GM23338 (cell line): ENCODE measurements around the gene ZXDC. TPM values are rescaled to one million over a fixed set of nuclear protein-coding genes. Genes with fewer than 3 reads are reported as not detected.

Source experiments
- ATAC-seq: fragments of 200-7000 bp; cut with Tn5 transposase; 3 replicates; pipeline ENCODE4 v1.9.1; 2020
- DNase-seq: peaks from one replicate; pipeline ENCODE4 v3.0.0-alpha.2; 2015; ENCODE audit warnings: low spot score
- H2AFZ ChIP-seq: fragments of 200-600 bp; sonication (generic); 2 replicates; pipeline ENCODE4 v1.8.0; 2016; ENCODE audit warnings: antibody characterized with exemption, mild to moderate bottlenecking, moderate library complexity
- H3F3A ChIP-seq: fragments of 200-600 bp; sonication (generic); replicated peaks from 2 replicates; pipeline ENCODE4 v1.8.0; 2017; ENCODE audit warnings: antibody characterized with exemption, mixed run types, low read depth
- H3K27ac ChIP-seq: fragments of 200-600 bp; sonication (generic); 2 replicates; pipeline ENCODE4 v1.6.1; 2016; ENCODE audit warnings: low read depth
- H3K27me3 ChIP-seq: fragments of 200-600 bp; sonication (generic); 2 replicates; pipeline ENCODE4 v1.8.0; 2016; ENCODE audit warnings: mild to moderate bottlenecking, mixed run types, moderate library complexity; ENCODE audit not compliant: insufficient read depth
- H3K36me3 ChIP-seq: fragments of 200-600 bp; sonication (generic); 2 replicates; pipeline ENCODE4 v1.8.0; 2016; ENCODE audit warnings: mild to moderate bottlenecking; ENCODE audit not compliant: insufficient read depth
- H3K4me1 ChIP-seq: fragments of 200-600 bp; sonication (generic); 2 replicates; pipeline ENCODE4 v1.8.0; 2016; ENCODE audit warnings: mild to moderate bottlenecking, moderate library complexity; ENCODE audit not compliant: insufficient read depth
- H3K4me2 ChIP-seq: fragments of 200-600 bp; sonication (generic); 2 replicates; pipeline ENCODE4 v1.7.1; 2017; ENCODE audit warnings: mixed run types
- H3K4me3 ChIP-seq: fragments of 200-600 bp; sonication (generic); 2 replicates; pipeline ENCODE4 v1.6.1; 2016; ENCODE audit warnings: mixed run types
- H3K79me2 ChIP-seq: fragments of 200-600 bp; sonication (generic); replicated peaks from 2 replicates; pipeline ENCODE4 v1.8.0; 2017; ENCODE audit warnings: mild to moderate bottlenecking; ENCODE audit not compliant: insufficient read depth
- H3K9me2 ChIP-seq: fragments of 200-600 bp; sonication (generic); 2 replicates; pipeline ENCODE4 v1.8.0; 2017; ENCODE audit not compliant: insufficient read depth
- H4K20me1 ChIP-seq: fragments of 200-600 bp; sonication (generic); replicated peaks from 2 replicates; pipeline ENCODE4 v1.8.0; 2017; ENCODE audit warnings: mild to moderate bottlenecking; ENCODE audit not compliant: insufficient read depth
- H3K27ac Mint-ChIP-seq: 2 replicates; pipeline ENCODE4 v1.8.0; 2020; ENCODE audit warnings: inconsistent platforms, mild to moderate bottlenecking, moderate library complexity, mixed read lengths
- H3K27me3 Mint-ChIP-seq: 3 replicates; pipeline ENCODE4 v1.8.0; 2022; ENCODE audit warnings: low read depth, mild to moderate bottlenecking, moderate library complexity, mixed read lengths, inconsistent platforms; ENCODE audit not compliant: insufficient read depth, poor library complexity
- H3K36me3 Mint-ChIP-seq: 3 replicates; pipeline ENCODE4 v1.8.0; 2021; ENCODE audit warnings: low read depth, mild to moderate bottlenecking, inconsistent platforms, moderate library complexity, mixed read lengths
- H3K4me1 Mint-ChIP-seq: 3 replicates; pipeline ENCODE4 v1.8.0; 2020; ENCODE audit warnings: mild to moderate bottlenecking, inconsistent platforms, mixed read lengths
- H3K4me3 Mint-ChIP-seq: 3 replicates; pipeline ENCODE4 v1.8.0; 2021; ENCODE audit warnings: moderate library complexity, mild to moderate bottlenecking, inconsistent platforms, mixed read lengths
- H3K9me3 Mint-ChIP-seq: 3 replicates; pipeline ENCODE4 v1.8.0; 2020; ENCODE audit warnings: moderate library complexity, mild to moderate bottlenecking, inconsistent platforms, mixed read lengths
- CREB1 ChIP-seq: fragments of 250-450 bp; sonication (Bioruptor Pico); IDR thresholded peaks from 2 replicates; pipeline ENCODE4 v1.5.0; 2020; ENCODE audit warnings: low read depth, mild to moderate bottlenecking, moderate library complexity
- EZH2phosphoT487 ChIP-seq: fragments of 200-600 bp; sonication (generic); IDR thresholded peaks from one replicate; pipeline ENCODE4 v1.8.1; 2018; ENCODE audit warnings: antibody characterized with exemption; ENCODE audit not compliant: unreplicated experiment
- JUNB ChIP-seq: IDR thresholded peaks from one replicate; pipeline ENCODE4 v1.6.1; 2016; ENCODE audit warnings: antibody characterized with exemption; ENCODE audit not compliant: unreplicated experiment
- NANOG ChIP-seq: IDR thresholded peaks from 2 replicates; pipeline ENCODE4 v1.6.1; 2016; ENCODE audit warnings: antibody characterized with exemption, borderline replicate concordance
- ZNF114 ChIP-seq: fragments of 250-450 bp; sonication (Bioruptor Pico); IDR thresholded peaks from 2 replicates; pipeline ENCODE4 v1.5.0; 2020; ENCODE audit warnings: mild to moderate bottlenecking, moderate library complexity
- ZNF331 ChIP-seq: fragments of 250-450 bp; sonication (Bioruptor Pico); IDR thresholded peaks from 2 replicates; pipeline ENCODE4 v1.5.0; 2020; ENCODE audit warnings: low read depth, mild to moderate bottlenecking, moderate library complexity
- polyA plus RNA-seq: library from polyadenylated mRNA; unstranded; fragments of >200 nt; fragmentation: Nextera tagmentation; extraction: Ambion mirVana; gene quantifications from 2 replicates; pipeline ENCODE4 v1.2.1, GENCODE V29; 2016
- total RNA-seq: library from RNA; depleted of rRNA; stranded (reverse); fragments of >200 nt; shearing (Covaris generic); gene quantifications from 2 replicates; pipeline ENCODE4 v1.2.3, GENCODE V29; 2014
- TF ChIP-seq, protein P1 (sequence below), 2 experiments: fragments of 200-600 bp in 1 of 2; sonication (generic) in 1 of 2; conservative IDR thresholded peaks; 2 replicates each; pipeline versions ENCODE4 v1.5.1 to v1.6.1; 2016 to 2017; ENCODE audit warnings: antibody characterized with exemption in 2 of 2, low read depth in 2 of 2, mild to moderate bottlenecking in 2 of 2, moderate library complexity in 1 of 2
- TF ChIP-seq, protein P2 (sequence below): IDR thresholded peaks from one replicate; pipeline ENCODE4 v1.6.1; 2018; ENCODE audit warnings: antibody characterized with exemption; ENCODE audit not compliant: unreplicated experiment
- TF ChIP-seq, protein P3 (sequence below): fragments of 250-450 bp; sonication (Bioruptor Pico); IDR thresholded peaks from 2 replicates; pipeline ENCODE4 v1.5.0; 2020; ENCODE audit warnings: mild to moderate bottlenecking, moderate library complexity
- TF ChIP-seq, protein P4 (sequence below): IDR thresholded peaks from 2 replicates; pipeline ENCODE4 v1.6.1; 2016; ENCODE audit warnings: antibody characterized with exemption

Gene ZXDC
- total and polyA plus RNA-seq, 2 experiments from 2014 or later = 5.7 to 45.1 TPM

DNA sequence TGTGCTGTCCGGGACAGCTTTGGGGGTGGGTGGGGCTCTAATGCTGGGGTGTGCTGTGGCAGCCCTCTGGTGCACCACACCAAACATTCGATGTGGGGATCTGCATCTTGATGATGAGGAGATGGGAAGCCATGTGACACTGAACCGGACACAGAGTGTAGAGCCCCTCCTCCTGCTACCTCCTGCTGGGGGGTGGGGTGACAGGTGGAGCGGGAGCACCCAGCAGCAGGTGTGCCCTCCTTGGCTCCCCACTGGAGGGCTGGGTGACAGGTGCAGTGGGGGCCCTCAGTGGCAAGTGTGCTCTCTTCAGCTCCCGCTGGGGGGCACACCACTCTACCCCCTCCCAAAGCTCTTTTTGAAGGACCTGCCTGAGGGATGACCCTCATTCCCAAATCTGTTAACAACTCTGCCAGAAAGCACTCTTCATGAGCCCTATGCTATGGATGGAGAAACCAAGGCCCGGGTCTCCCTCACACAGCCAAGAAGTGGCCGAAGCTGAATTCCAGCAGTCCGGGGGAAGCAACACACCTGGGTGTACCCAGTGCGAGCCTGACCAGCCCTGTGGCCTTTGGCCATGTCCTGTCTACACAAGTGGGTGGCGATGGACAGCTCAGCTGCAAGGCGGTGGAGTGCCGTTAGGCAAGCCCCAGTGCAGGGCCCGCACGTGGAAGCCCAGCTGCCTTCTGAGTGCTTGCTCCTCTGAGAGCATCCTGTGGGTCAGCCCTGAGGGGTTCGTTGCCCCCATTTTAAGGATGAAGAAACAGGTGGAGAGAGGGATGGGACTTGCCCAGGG is 42.5 kb upstream of the ZXDC start:
- no peaks in the 10 kb centered on the region for H4K20me1 ChIP-seq
- DNase-seq (no peak), ATAC-seq (no peak)
- no peak overlapping the region for H3K27ac Mint-ChIP-seq
- H3K36me3 ChIP-seq = no peaks in the 10 kb centered on the region
- H3K9me3 Mint-ChIP-seq = no peaks in the 10 kb centered on the region
- H3K27ac ChIP-seq = no peak overlapping the region
- H3K4me3 ChIP-seq = no peak overlapping the region
- no peak overlapping the region for H2AFZ ChIP-seq
- no peaks in the 10 kb centered on the region for H3F3A ChIP-seq
- H3K9me2 ChIP-seq = no peaks in the 10 kb centered on the region
- H3K79me2 ChIP-seq = no peaks in the 10 kb centered on the region
- TF ChIP-seq EZH2phosphoT487 (no peak), ZNF114 (CRISPR knock-in tag) (no peak), JUNB (no peak), NANOG (no peak), ZNF331 (no peak), CREB1 (CRISPR knock-in tag) (no peak)
- TF ChIP-seq, protein P1, sequence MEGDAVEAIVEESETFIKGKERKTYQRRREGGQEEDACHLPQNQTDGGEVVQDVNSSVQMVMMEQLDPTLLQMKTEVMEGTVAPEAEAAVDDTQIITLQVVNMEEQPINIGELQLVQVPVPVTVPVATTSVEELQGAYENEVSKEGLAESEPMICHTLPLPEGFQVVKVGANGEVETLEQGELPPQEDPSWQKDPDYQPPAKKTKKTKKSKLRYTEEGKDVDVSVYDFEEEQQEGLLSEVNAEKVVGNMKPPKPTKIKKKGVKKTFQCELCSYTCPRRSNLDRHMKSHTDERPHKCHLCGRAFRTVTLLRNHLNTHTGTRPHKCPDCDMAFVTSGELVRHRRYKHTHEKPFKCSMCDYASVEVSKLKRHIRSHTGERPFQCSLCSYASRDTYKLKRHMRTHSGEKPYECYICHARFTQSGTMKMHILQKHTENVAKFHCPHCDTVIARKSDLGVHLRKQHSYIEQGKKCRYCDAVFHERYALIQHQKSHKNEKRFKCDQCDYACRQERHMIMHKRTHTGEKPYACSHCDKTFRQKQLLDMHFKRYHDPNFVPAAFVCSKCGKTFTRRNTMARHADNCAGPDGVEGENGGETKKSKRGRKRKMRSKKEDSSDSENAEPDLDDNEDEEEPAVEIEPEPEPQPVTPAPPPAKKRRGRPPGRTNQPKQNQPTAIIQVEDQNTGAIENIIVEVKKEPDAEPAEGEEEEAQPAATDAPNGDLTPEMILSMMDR (conservative IDR thresholded peaks at IDR 0.05; ENCODE audit: low read depth in 2 of 2) = no peak
- TF ChIP-seq, protein P2, sequence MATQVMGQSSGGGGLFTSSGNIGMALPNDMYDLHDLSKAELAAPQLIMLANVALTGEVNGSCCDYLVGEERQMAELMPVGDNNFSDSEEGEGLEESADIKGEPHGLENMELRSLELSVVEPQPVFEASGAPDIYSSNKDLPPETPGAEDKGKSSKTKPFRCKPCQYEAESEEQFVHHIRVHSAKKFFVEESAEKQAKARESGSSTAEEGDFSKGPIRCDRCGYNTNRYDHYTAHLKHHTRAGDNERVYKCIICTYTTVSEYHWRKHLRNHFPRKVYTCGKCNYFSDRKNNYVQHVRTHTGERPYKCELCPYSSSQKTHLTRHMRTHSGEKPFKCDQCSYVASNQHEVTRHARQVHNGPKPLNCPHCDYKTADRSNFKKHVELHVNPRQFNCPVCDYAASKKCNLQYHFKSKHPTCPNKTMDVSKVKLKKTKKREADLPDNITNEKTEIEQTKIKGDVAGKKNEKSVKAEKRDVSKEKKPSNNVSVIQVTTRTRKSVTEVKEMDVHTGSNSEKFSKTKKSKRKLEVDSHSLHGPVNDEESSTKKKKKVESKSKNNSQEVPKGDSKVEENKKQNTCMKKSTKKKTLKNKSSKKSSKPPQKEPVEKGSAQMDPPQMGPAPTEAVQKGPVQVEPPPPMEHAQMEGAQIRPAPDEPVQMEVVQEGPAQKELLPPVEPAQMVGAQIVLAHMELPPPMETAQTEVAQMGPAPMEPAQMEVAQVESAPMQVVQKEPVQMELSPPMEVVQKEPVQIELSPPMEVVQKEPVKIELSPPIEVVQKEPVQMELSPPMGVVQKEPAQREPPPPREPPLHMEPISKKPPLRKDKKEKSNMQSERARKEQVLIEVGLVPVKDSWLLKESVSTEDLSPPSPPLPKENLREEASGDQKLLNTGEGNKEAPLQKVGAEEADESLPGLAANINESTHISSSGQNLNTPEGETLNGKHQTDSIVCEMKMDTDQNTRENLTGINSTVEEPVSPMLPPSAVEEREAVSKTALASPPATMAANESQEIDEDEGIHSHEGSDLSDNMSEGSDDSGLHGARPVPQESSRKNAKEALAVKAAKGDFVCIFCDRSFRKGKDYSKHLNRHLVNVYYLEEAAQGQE = no peak
- TF ChIP-seq, protein P3, sequence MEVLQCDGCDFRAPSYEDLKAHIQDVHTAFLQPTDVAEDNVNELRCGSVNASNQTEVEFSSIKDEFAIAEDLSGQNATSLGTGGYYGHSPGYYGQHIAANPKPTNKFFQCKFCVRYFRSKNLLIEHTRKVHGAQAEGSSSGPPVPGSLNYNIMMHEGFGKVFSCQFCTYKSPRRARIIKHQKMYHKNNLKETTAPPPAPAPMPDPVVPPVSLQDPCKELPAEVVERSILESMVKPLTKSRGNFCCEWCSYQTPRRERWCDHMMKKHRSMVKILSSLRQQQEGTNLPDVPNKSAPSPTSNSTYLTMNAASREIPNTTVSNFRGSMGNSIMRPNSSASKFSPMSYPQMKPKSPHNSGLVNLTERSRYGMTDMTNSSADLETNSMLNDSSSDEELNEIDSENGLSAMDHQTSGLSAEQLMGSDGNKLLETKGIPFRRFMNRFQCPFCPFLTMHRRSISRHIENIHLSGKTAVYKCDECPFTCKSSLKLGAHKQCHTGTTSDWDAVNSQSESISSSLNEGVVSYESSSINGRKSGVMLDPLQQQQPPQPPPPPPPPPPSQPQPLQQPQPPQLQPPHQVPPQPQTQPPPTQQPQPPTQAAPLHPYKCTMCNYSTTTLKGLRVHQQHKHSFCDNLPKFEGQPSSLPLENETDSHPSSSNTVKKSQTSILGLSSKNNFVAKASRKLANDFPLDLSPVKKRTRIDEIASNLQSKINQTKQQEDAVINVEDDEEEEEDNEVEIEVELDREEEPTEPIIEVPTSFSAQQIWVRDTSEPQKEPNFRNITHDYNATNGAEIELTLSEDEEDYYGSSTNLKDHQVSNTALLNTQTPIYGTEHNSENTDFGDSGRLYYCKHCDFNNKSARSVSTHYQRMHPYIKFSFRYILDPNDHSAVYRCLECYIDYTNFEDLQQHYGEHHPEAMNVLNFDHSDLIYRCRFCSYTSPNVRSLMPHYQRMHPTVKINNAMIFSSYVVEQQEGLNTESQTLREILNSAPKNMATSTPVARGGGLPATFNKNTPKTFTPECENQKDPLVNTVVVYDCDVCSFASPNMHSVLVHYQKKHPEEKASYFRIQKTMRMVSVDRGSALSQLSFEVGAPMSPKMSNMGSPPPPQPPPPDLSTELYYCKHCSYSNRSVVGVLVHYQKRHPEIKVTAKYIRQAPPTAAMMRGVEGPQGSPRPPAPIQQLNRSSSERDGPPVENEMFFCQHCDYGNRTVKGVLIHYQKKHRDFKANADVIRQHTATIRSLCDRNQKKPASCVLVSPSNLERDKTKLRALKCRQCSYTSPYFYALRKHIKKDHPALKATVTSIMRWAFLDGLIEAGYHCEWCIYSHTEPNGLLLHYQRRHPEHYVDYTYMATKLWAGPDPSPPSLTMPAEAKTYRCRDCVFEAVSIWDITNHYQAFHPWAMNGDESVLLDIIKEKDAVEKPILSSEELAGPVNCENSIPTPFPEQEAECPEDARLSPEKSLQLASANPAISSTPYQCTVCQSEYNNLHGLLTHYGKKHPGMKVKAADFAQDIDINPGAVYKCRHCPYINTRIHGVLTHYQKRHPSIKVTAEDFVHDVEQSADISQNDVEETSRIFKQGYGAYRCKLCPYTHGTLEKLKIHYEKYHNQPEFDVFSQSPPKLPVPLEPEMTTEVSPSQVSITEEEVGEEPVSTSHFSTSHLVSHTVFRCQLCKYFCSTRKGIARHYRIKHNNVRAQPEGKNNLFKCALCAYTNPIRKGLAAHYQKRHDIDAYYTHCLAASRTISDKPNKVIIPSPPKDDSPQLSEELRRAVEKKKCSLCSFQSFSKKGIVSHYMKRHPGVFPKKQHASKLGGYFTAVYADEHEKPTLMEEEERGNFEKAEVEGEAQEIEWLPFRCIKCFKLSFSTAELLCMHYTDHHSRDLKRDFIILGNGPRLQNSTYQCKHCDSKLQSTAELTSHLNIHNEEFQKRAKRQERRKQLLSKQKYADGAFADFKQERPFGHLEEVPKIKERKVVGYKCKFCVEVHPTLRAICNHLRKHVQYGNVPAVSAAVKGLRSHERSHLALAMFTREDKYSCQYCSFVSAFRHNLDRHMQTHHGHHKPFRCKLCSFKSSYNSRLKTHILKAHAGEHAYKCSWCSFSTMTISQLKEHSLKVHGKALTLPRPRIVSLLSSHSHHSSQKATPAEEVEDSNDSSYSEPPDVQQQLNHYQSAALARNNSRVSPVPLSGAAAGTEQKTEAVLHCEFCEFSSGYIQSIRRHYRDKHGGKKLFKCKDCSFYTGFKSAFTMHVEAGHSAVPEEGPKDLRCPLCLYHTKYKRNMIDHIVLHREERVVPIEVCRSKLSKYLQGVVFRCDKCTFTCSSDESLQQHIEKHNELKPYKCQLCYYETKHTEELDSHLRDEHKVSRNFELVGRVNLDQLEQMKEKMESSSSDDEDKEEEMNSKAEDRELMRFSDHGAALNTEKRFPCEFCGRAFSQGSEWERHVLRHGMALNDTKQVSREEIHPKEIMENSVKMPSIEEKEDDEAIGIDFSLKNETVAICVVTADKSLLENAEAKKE = no peak
- TF ChIP-seq, protein P4, sequence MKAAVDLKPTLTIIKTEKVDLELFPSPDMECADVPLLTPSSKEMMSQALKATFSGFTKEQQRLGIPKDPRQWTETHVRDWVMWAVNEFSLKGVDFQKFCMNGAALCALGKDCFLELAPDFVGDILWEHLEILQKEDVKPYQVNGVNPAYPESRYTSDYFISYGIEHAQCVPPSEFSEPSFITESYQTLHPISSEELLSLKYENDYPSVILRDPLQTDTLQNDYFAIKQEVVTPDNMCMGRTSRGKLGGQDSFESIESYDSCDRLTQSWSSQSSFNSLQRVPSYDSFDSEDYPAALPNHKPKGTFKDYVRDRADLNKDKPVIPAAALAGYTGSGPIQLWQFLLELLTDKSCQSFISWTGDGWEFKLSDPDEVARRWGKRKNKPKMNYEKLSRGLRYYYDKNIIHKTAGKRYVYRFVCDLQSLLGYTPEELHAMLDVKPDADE = no peak
- H3K4me1 Mint-ChIP-seq = peaks cover under 1% of the 10 kb centered on the region; the same call in 2 of the 3 replicates
- H3K27me3 ChIP-seq = peaks cover 7% of the 10 kb centered on the region
- peaks cover 9% of the 10 kb centered on the region for H3K27me3 Mint-ChIP-seq
- no peaks in the 10 kb centered on the region for H3K4me1 ChIP-seq
- no peaks in the 10 kb centered on the region for H3K36me3 Mint-ChIP-seq
- no peak overlapping the region for H3K4me3 Mint-ChIP-seq
- no peak overlapping the region for H3K4me2 ChIP-seq
